ENCODE results near the gene CXCL11.
"Not testable (repeated sequence)": the region's sequence is repeated elsewhere in the genome, so short reads cannot be mapped to it uniquely, and the experiment has no call there.

Gene CXCL11

GRCh38 chr4:76058888-76059426 is 23.1 kb upstream of the CXCL11 start:
- Histone ChIP-seq H3K4me3 (ENCODE audit: control insufficient read depth in 1 of 7, extremely low read depth in 1 of 7, insufficient read depth in 4 of 7, low read depth in 2 of 7, low read length in 6 of 7) (no peak overlapping the region), H3K9me3 (ENCODE audit: control extremely low read depth in 1 of 5, control insufficient read depth in 4 of 5, insufficient read depth in 2 of 5, low read depth in 1 of 5, low read length in 4 of 5) (no peaks in the 10 kb centered on the region), H3K36me3 (ENCODE audit: control insufficient read depth in 4 of 4, insufficient read depth in 4 of 4, low read length in 3 of 4) (no peaks in the 10 kb centered on the region), H3K27me3 (replicated peaks in 2 of 5; ENCODE audit: control insufficient read depth in 4 of 5, insufficient read depth in 5 of 5, low read length in 4 of 5) (no peaks in the 10 kb centered on the region), H3K27ac (ENCODE audit: insufficient read depth in 1 of 2, low read depth in 1 of 2, low read length in 2 of 2, poor library complexity in 1 of 2, severe bottlenecking in 2 of 2) (no peak overlapping the region), H3K4me1 (ENCODE audit: control extremely low read depth in 1 of 4, control insufficient read depth in 4 of 4, insufficient read depth in 4 of 4, low read length in 3 of 4) (no peaks in the 10 kb centered on the region)
- peak in 2 of 3 donors; percentile 44 to 54 for DNase-seq
- CTCF ChIA-PET: interaction anchor here (0.9 to 2.6 kb wide), 4 partner anchors 14 to 63 kb away, joined by 3 to 7 read pairs (median 4); no protein-coding TSS in a partner anchor
- 85% methylated on average over 2 of the region's 3 CpGs for WGBS (ENCODE audit: insufficient coverage)
- POLR2A ChIA-PET: interaction anchor here (0.7 kb wide), 1 partner anchor 54 kb away, joined by 3 read pairs; no protein-coding TSS in a partner anchor

GRCh38 chr4:76058302-76058701 is 22.4 kb upstream of the CXCL11 start:
- Histone ChIP-seq H3K4me3 (ENCODE audit: control insufficient read depth in 1 of 7, extremely low read depth in 1 of 7, insufficient read depth in 4 of 7, low read depth in 2 of 7, low read length in 6 of 7) (no peak overlapping the region), H3K27ac (ENCODE audit: insufficient read depth in 1 of 2, low read depth in 1 of 2, low read length in 2 of 2, poor library complexity in 1 of 2, severe bottlenecking in 2 of 2) (no peak overlapping the region), H3K36me3 (ENCODE audit: control insufficient read depth in 4 of 4, insufficient read depth in 4 of 4, low read length in 3 of 4) (no peaks in the 10 kb centered on the region), H3K9me3 (ENCODE audit: control extremely low read depth in 1 of 5, control insufficient read depth in 4 of 5, insufficient read depth in 2 of 5, low read depth in 1 of 5, low read length in 4 of 5) (no peaks in the 10 kb centered on the region), H3K27me3 (replicated peaks in 2 of 5; ENCODE audit: control insufficient read depth in 4 of 5, insufficient read depth in 5 of 5, low read length in 4 of 5) (no peaks in the 10 kb centered on the region), H3K4me1 (ENCODE audit: control extremely low read depth in 1 of 4, control insufficient read depth in 4 of 4, insufficient read depth in 4 of 4, low read length in 3 of 4) (no peaks in the 10 kb centered on the region)
- CTCF ChIA-PET: interaction anchor here (1.0 to 2.6 kb wide), 4 partner anchors 9 to 63 kb away, joined by 4 to 7 read pairs (median 5); no protein-coding TSS in a partner anchor
- POLR2A ChIA-PET: no interaction called here
- DNase-seq: no peak

GRCh38 chr4:76055421-76055820 is 19.6 kb upstream of the CXCL11 start:
- H3K9me3 ChIP-seq (ENCODE audit: control extremely low read depth in 1 of 5, control insufficient read depth in 4 of 5, insufficient read depth in 2 of 5, low read depth in 1 of 5, low read length in 4 of 5): no peaks in the 10 kb centered on the region
- no peak overlapping the region for H3K27ac ChIP-seq (ENCODE audit: insufficient read depth in 1 of 2, low read depth in 1 of 2, low read length in 2 of 2, poor library complexity in 1 of 2, severe bottlenecking in 2 of 2)
- H3K4me1 ChIP-seq (ENCODE audit: control extremely low read depth in 1 of 4, control insufficient read depth in 4 of 4, insufficient read depth in 4 of 4, low read length in 3 of 4): no peaks in the 10 kb centered on the region
- no peaks in the 10 kb centered on the region for H3K36me3 ChIP-seq (ENCODE audit: control insufficient read depth in 4 of 4, insufficient read depth in 4 of 4, low read length in 3 of 4)
- no peaks in the 10 kb centered on the region for H3K27me3 ChIP-seq (replicated peaks in 2 of 5; ENCODE audit: control insufficient read depth in 4 of 5, insufficient read depth in 5 of 5, low read length in 4 of 5)
- POLR2A ChIA-PET: no interaction called here
- H3K4me3 ChIP-seq (ENCODE audit: control insufficient read depth in 1 of 7, extremely low read depth in 1 of 7, insufficient read depth in 4 of 7, low read depth in 2 of 7, low read length in 6 of 7): no peak overlapping the region
- DNase-seq: no peak
- CTCF ChIA-PET: interaction anchor here (2.0 kb wide), 1 partner anchor 59 kb away, joined by 15 read pairs; no protein-coding TSS in a partner anchor
- WGBS (ENCODE audit: insufficient coverage): 100% methylated on average over 2 of the region's 2 CpGs

- H3K27me3 ChIP-seq (replicated peaks in 2 of 5; ENCODE audit: control insufficient read depth in 4 of 5, insufficient read depth in 5 of 5, low read length in 4 of 5): no peaks in the 10 kb centered on the region
- POLR2A ChIA-PET: no interaction called here
- CTCF ChIA-PET: interaction anchor here (2.0 kb wide), 1 partner anchor 59 kb away, joined by 15 read pairs; no protein-coding TSS in a partner anchor
- no CpG with 5 or more reads among the region's 2 CpGs for WGBS (ENCODE audit: insufficient coverage)
- H3K36me3 ChIP-seq (ENCODE audit: control insufficient read depth in 4 of 4, insufficient read depth in 4 of 4, low read length in 3 of 4): no peaks in the 10 kb centered on the region
- no peaks in the 10 kb centered on the region for H3K9me3 ChIP-seq (ENCODE audit: control extremely low read depth in 1 of 5, control insufficient read depth in 4 of 5, insufficient read depth in 2 of 5, low read depth in 1 of 5, low read length in 4 of 5)
- no peak overlapping the region for H3K4me3 ChIP-seq (ENCODE audit: control insufficient read depth in 1 of 7, extremely low read depth in 1 of 7, insufficient read depth in 4 of 7, low read depth in 2 of 7, low read length in 6 of 7)
- H3K27ac ChIP-seq (ENCODE audit: insufficient read depth in 1 of 2, low read depth in 1 of 2, low read length in 2 of 2, poor library complexity in 1 of 2, severe bottlenecking in 2 of 2): no peak overlapping the region
- H3K4me1 ChIP-seq (ENCODE audit: control extremely low read depth in 1 of 4, control insufficient read depth in 4 of 4, insufficient read depth in 4 of 4, low read length in 3 of 4): no peaks in the 10 kb centered on the region
- no peak for DNase-seq
Measured at GRCh38 chr4:76055016-76055415, 19.1 kb upstream of the CXCL11 start.

- WGBS (ENCODE audit: insufficient coverage): 100% methylated on average over 1 of the region's 4 CpGs
Measured at GRCh38 chr4:76053730-76054129, 17.9 kb upstream of the CXCL11 start.

GRCh38 chr4:76050560-76051050 is 14.7 kb upstream of the CXCL11 start:
- DNase-seq; H3K4me3 ChIP-seq (ENCODE audit: control insufficient read depth in 1 of 7, extremely low read depth in 1 of 7, insufficient read depth in 4 of 7, low read depth in 2 of 7, low read length in 6 of 7); POLR2A ChIA-PET; H3K9me3 ChIP-seq (ENCODE audit: control extremely low read depth in 1 of 5, control insufficient read depth in 4 of 5, insufficient read depth in 2 of 5, low read depth in 1 of 5, low read length in 4 of 5); H3K27ac ChIP-seq (ENCODE audit: insufficient read depth in 1 of 2, low read depth in 1 of 2, low read length in 2 of 2, poor library complexity in 1 of 2, severe bottlenecking in 2 of 2); H3K36me3 ChIP-seq (ENCODE audit: control insufficient read depth in 4 of 4, insufficient read depth in 4 of 4, low read length in 3 of 4); H3K4me1 ChIP-seq (ENCODE audit: control extremely low read depth in 1 of 4, control insufficient read depth in 4 of 4, insufficient read depth in 4 of 4, low read length in 3 of 4); H3K27me3 ChIP-seq (replicated peaks in 2 of 5; ENCODE audit: control insufficient read depth in 4 of 5, insufficient read depth in 5 of 5, low read length in 4 of 5); CTCF ChIA-PET: not testable (repeated sequence)
- 94% methylated on average over 16 of the region's 27 CpGs for WGBS (ENCODE audit: insufficient coverage)

More at GRCh38 chr4:76053730-76054129, 17.9 kb upstream of the CXCL11 start:
- ChIA-PET POLR2A (no interaction called here), CTCF (interaction anchor here (1.0 to 2.0 kb wide), 8 partner anchors 10 to 63 kb away, joined by 3 to 15 read pairs (median 4); partner anchors contain the start of gene SDAD1)
- Histone ChIP-seq H3K4me3 (ENCODE audit: control insufficient read depth in 1 of 7, extremely low read depth in 1 of 7, insufficient read depth in 4 of 7, low read depth in 2 of 7, low read length in 6 of 7) (no peak overlapping the region), H3K27me3 (replicated peaks in 2 of 5; ENCODE audit: control insufficient read depth in 4 of 5, insufficient read depth in 5 of 5, low read length in 4 of 5) (no peaks in the 10 kb centered on the region), H3K4me1 (ENCODE audit: control extremely low read depth in 1 of 4, control insufficient read depth in 4 of 4, insufficient read depth in 4 of 4, low read length in 3 of 4) (no peaks in the 10 kb centered on the region), H3K27ac (ENCODE audit: insufficient read depth in 1 of 2, low read depth in 1 of 2, low read length in 2 of 2, poor library complexity in 1 of 2, severe bottlenecking in 2 of 2) (no peak overlapping the region), H3K9me3 (ENCODE audit: control extremely low read depth in 1 of 5, control insufficient read depth in 4 of 5, insufficient read depth in 2 of 5, low read depth in 1 of 5, low read length in 4 of 5) (no peaks in the 10 kb centered on the region), H3K36me3 (ENCODE audit: control insufficient read depth in 4 of 4, insufficient read depth in 4 of 4, low read length in 3 of 4) (no peaks in the 10 kb centered on the region)
- DNase-seq: no peak

GRCh38 chr4:76049860-76050416 is 14.1 kb upstream of the CXCL11 start:
- CTCF ChIA-PET; H3K9me3 ChIP-seq (ENCODE audit: control extremely low read depth in 1 of 5, control insufficient read depth in 4 of 5, insufficient read depth in 2 of 5, low read depth in 1 of 5, low read length in 4 of 5); H3K27ac ChIP-seq (ENCODE audit: insufficient read depth in 1 of 2, low read depth in 1 of 2, low read length in 2 of 2, poor library complexity in 1 of 2, severe bottlenecking in 2 of 2); POLR2A ChIA-PET; H3K4me1 ChIP-seq (ENCODE audit: control extremely low read depth in 1 of 4, control insufficient read depth in 4 of 4, insufficient read depth in 4 of 4, low read length in 3 of 4); H3K36me3 ChIP-seq (ENCODE audit: control insufficient read depth in 4 of 4, insufficient read depth in 4 of 4, low read length in 3 of 4); H3K27me3 ChIP-seq (replicated peaks in 2 of 5; ENCODE audit: control insufficient read depth in 4 of 5, insufficient read depth in 5 of 5, low read length in 4 of 5); DNase-seq; H3K4me3 ChIP-seq (ENCODE audit: control insufficient read depth in 1 of 7, extremely low read depth in 1 of 7, insufficient read depth in 4 of 7, low read depth in 2 of 7, low read length in 6 of 7): not testable (repeated sequence)
- WGBS (ENCODE audit: insufficient coverage): 97% methylated on average over 7 of the region's 17 CpGs

Data from common myeloid progenitor, CD34-positive (primary cell).